Panc1 (cell line): ENCODE data around the gene EIF3B. TPM values are rescaled to one million over a fixed set of nuclear protein-coding genes. Genes with fewer than 3 reads are reported as not detected.

Experiments
- ATAC-seq: fragments of 200-7000 bp; cut with Tn5 transposase; 2 replicates; pipeline ENCODE4 v1.9.1; 2020; ENCODE audit warnings: mild to moderate bottlenecking, moderate library complexity
- BruUV-seq: library from RNA; stranded (reverse); fragments of 400-500 nt; replicated peaks from 2 replicates; lab custom pipeline; 2021; lab: Mats Ljungman, UMichigan
- CTCF ChIA-PET: fragments of 300-600 bp; sonication (Branson Sonifier 250); formaldehyde crosslinking; loops from one replicate; lab custom pipeline; 2022; ENCODE audit warnings: antibody characterized with exemption; lab: Charles Lee
- POLR2A ChIA-PET: fragments of 300-600 bp; sonication (Branson Sonifier 250); formaldehyde crosslinking; loops from one replicate; lab custom pipeline; 2022; ENCODE audit warnings: antibody characterized with exemption; lab: Charles Lee
- DNase-seq: peaks from one replicate; pipeline ENCODE4 v3.0.0-alpha.2; 2010; ENCODE audit warnings: low read depth, low spot score
- H3K27ac ChIP-seq: 2 replicates; pipeline ENCODE4 v1.5.1; 2011; ENCODE audit warnings: mild to moderate bottlenecking, low read length, inconsistent platforms
- H3K27me3 ChIP-seq: fragments of 200-500 bp; sonication (Bioruptor generic); 2 replicates; pipeline ENCODE4 v1.6.0; 2014; ENCODE audit warnings: low read length, inconsistent platforms; ENCODE audit not compliant: control insufficient read depth, insufficient read depth
- H3K36me3 ChIP-seq: fragments of 200-500 bp; sonication (Bioruptor generic); 2 replicates; pipeline ENCODE4 v1.5.1; 2014; ENCODE audit warnings: inconsistent platforms, mild to moderate bottlenecking, low read length, moderate library complexity; ENCODE audit not compliant: control insufficient read depth, insufficient read depth
- H3K4me1 ChIP-seq: 2 replicates; pipeline ENCODE4 v1.5.1; 2011; ENCODE audit warnings: inconsistent platforms, mild to moderate bottlenecking, low read length, moderate library complexity; ENCODE audit not compliant: control insufficient read depth, insufficient read depth
- H3K4me3 ChIP-seq, 2 experiments: 2 replicates each; pipeline ENCODE4 v1.5.1; 2011 to 2012; ENCODE audit warnings: low read depth in 2 of 2, low read length in 2 of 2, mild to moderate bottlenecking in 2 of 2, inconsistent platforms in 1 of 2, moderate library complexity in 1 of 2
- H3K9me3 ChIP-seq: fragments of 200-500 bp; sonication (Bioruptor generic); 2 replicates; pipeline ENCODE4 v1.5.1; 2014; ENCODE audit warnings: low read depth, mild to moderate bottlenecking, inconsistent platforms, low read length, moderate library complexity; ENCODE audit not compliant: control insufficient read depth, insufficient read depth
- POLR2AphosphoS5 ChIP-seq: IDR thresholded peaks from 2 replicates; pipeline ENCODE4 v1.6.1; 2012; ENCODE audit warnings: mild to moderate bottlenecking, low read depth, low read length, moderate library complexity
- SIN3A ChIP-seq: IDR thresholded peaks from 2 replicates; pipeline ENCODE4 v1.6.1; 2012; ENCODE audit warnings: low read depth, mild to moderate bottlenecking, low read length, moderate library complexity, borderline replicate concordance; ENCODE audit not compliant: insufficient read depth
- TCF7L2 ChIP-seq: IDR thresholded peaks from 2 replicates; pipeline ENCODE4 v1.6.1; 2011; ENCODE audit warnings: mild to moderate bottlenecking, low read depth, low read length, inconsistent platforms
- in situ Hi-C: cut with HindIII; loops from 2 replicates; pipeline ENCODE4 v1.10.0; 2016; ENCODE audit warnings: low sequenced_read_pairs, low pct_unique_long_range_greater_than_20kb
- intact Hi-C: fragments of 100-400 bp; cut with micrococcal nuclease; formaldehyde crosslinking; loops from one replicate; pipeline ENCODE4 v1.10.0; 2022; ENCODE audit not compliant: unreplicated experiment
- total RNA-seq: library from RNA; stranded (reverse); gene quantifications from one replicate; pipeline ENCODE4 v1.2.1, GENCODE V29; 2021; ENCODE audit not compliant: unreplicated experiment
- TF ChIP-seq, protein P1 (sequence below), 2 experiments: IDR thresholded peaks; 2 replicates each; pipeline ENCODE4 v1.6.1; 2011 to 2012; ENCODE audit warnings: low read depth in 2 of 2, control low read depth in 1 of 2, low read length in 1 of 2, mild to moderate bottlenecking in 1 of 2, moderate library complexity in 1 of 2; ENCODE audit not compliant: insufficient read depth in 1 of 2
- TF ChIP-seq, protein P2 (sequence below): fragments of 450-650 bp; IDR thresholded peaks from 2 replicates; pipeline ENCODE4 v1.5.1; 2017; ENCODE audit warnings: mild to moderate bottlenecking

Gene EIF3B
- total RNA-seq, 1 experiment from 2014 or later: 432 TPM

DNA sequence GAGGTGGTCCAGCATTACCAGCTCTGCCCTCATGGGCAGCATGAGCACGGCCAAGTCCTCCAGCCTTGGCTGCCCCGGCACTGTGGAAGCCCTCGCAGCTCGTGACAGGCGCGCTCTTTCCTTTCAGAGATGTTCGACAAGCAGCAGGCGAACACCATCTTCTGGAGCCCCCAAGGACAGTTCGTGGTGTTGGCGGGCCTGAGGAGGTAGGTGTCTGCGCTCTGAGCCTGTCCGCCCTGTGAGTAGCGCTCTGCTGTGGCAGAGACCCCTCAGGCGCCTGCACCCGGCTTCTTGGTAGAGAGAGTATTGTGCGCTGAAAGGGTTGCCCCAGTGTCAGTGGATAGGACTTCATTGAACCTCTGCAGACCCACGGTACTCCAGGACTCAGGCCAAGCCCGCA lies 19.8 kb downstream of the EIF3B start:
- Histone ChIP-seq H3K9me3 (no peaks in the 10 kb centered on the region), H3K27me3 (no peaks in the 10 kb centered on the region), H3K4me1 (no peaks in the 10 kb centered on the region), H3K36me3 (peaks cover 50% of the 10 kb centered on the region), H3K27ac (no peak overlapping the region), H3K4me3 (no peak overlapping the region)
- ATAC-seq (no peak), DNase-seq (no peak)
- in situ Hi-C loops: no loop called here
- intact Hi-C loops: no loop called here
- CTCF ChIA-PET: no interaction called here
- BruUV-seq: no TSS peak
- no peak for TF ChIP-seq TCF7L2
- TF ChIP-seq POLR2AphosphoS5: no peak
- TF ChIP-seq SIN3A: no peak
- TF ChIP-seq, protein P1, sequence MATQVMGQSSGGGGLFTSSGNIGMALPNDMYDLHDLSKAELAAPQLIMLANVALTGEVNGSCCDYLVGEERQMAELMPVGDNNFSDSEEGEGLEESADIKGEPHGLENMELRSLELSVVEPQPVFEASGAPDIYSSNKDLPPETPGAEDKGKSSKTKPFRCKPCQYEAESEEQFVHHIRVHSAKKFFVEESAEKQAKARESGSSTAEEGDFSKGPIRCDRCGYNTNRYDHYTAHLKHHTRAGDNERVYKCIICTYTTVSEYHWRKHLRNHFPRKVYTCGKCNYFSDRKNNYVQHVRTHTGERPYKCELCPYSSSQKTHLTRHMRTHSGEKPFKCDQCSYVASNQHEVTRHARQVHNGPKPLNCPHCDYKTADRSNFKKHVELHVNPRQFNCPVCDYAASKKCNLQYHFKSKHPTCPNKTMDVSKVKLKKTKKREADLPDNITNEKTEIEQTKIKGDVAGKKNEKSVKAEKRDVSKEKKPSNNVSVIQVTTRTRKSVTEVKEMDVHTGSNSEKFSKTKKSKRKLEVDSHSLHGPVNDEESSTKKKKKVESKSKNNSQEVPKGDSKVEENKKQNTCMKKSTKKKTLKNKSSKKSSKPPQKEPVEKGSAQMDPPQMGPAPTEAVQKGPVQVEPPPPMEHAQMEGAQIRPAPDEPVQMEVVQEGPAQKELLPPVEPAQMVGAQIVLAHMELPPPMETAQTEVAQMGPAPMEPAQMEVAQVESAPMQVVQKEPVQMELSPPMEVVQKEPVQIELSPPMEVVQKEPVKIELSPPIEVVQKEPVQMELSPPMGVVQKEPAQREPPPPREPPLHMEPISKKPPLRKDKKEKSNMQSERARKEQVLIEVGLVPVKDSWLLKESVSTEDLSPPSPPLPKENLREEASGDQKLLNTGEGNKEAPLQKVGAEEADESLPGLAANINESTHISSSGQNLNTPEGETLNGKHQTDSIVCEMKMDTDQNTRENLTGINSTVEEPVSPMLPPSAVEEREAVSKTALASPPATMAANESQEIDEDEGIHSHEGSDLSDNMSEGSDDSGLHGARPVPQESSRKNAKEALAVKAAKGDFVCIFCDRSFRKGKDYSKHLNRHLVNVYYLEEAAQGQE (IDR thresholded peaks at IDR 0.05; ENCODE audit: insufficient read depth in 1 of 2, low read depth in 2 of 2, low read length in 1 of 2): no peak
- TF ChIP-seq, protein P2, sequence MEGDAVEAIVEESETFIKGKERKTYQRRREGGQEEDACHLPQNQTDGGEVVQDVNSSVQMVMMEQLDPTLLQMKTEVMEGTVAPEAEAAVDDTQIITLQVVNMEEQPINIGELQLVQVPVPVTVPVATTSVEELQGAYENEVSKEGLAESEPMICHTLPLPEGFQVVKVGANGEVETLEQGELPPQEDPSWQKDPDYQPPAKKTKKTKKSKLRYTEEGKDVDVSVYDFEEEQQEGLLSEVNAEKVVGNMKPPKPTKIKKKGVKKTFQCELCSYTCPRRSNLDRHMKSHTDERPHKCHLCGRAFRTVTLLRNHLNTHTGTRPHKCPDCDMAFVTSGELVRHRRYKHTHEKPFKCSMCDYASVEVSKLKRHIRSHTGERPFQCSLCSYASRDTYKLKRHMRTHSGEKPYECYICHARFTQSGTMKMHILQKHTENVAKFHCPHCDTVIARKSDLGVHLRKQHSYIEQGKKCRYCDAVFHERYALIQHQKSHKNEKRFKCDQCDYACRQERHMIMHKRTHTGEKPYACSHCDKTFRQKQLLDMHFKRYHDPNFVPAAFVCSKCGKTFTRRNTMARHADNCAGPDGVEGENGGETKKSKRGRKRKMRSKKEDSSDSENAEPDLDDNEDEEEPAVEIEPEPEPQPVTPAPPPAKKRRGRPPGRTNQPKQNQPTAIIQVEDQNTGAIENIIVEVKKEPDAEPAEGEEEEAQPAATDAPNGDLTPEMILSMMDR: no peak
- POLR2A ChIA-PET: no interaction called here

DNA sequence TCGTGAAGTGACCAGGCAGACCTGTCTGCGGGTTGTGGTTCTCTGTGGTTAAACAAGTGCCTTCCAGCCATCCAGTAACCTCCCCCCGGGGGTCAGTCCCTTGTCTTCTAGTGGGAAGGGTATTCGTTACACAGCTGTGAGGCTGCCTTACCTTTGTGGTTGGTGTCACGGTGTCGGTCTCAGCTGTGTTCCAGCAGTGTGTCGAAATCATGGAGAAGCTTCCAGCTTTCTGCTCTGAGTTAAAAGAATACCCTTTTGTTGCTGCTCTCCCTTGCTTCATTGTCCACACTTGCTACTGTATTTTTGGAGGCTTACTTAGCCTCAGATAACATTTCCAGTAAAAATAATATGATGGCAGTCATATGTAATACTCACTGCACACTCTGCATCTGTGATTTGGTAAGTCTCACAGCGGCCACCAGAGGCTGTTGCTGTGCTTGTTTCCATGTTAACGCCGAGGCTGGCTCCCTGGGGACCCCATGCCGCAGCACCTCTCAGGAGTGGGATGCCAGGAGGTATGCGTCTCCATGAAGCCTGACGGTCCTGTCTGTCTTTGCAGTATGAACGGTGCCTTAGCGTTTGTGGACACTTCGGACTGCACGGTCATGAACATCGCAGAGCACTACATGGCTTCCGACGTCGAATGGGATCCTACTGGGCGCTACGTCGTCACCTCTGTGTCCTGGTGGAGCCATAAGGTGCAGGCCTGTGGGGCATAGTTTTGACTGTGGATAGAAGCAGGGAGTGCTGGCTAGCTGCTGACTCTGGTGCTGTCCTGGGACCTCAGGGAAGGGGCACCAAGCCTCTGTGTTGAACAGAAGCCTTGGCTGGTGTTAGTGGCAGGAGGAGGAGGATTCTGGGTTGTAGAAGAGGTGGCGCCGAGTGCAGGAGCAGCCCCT lies 20.5 kb downstream of the EIF3B start:
- no peaks in the 10 kb centered on the region for H3K27me3 ChIP-seq
- H3K4me3 ChIP-seq: no peak overlapping the region
- in situ Hi-C loops (no loop called here), intact Hi-C loops (no loop called here)
- DNase-seq (no peak), ATAC-seq (no peak)
- CTCF ChIA-PET: no interaction called here
- POLR2A ChIA-PET: no interaction called here
- BruUV-seq: no TSS peak
- H3K4me1 ChIP-seq: no peaks in the 10 kb centered on the region
- H3K9me3 ChIP-seq: no peaks in the 10 kb centered on the region
- peaks cover 48% of the 10 kb centered on the region for H3K36me3 ChIP-seq
- TF ChIP-seq, protein P2: no peak
- no peak for TF ChIP-seq SIN3A
- no peak for TF ChIP-seq TCF7L2
- TF ChIP-seq POLR2AphosphoS5: no peak
- TF ChIP-seq, protein P1 (IDR thresholded peaks at IDR 0.05; ENCODE audit: insufficient read depth in 1 of 2, low read depth in 2 of 2, low read length in 1 of 2): no peak
- no peak overlapping the region for H3K27ac ChIP-seq
